Neural cell (in vitro differentiated cells): Measurements from ENCODE around the gene CPB2.

ENCODE experiments used
- CTCF ChIP-seq: fragments of 450-650 bp; IDR thresholded peaks from 2 replicates; pipeline ENCODE4 v1.5.1; 2014; ENCODE audit warnings: antibody characterized with exemption, mild to moderate bottlenecking, moderate library complexity; ENCODE audit not compliant: poor library complexity, severe bottlenecking
- EP300 ChIP-seq: fragments of 450-650 bp; conservative IDR thresholded peaks from 2 replicates; pipeline ENCODE4 v1.6.1; 2014; ENCODE audit warnings: antibody characterized with exemption, mild to moderate bottlenecking, moderate library complexity; ENCODE audit not compliant: poor library complexity, severe bottlenecking
- EZH2 ChIP-seq: fragments of 200-600, 300-800 bp; shearing (Covaris generic), sonication (generic); IDR thresholded peaks from 2 replicates; pipeline ENCODE4 v1.6.1; 2014; ENCODE audit warnings: antibody characterized with exemption, low read length, borderline replicate concordance, mild to moderate bottlenecking; ENCODE audit not compliant: insufficient read depth, poor library complexity, severe bottlenecking
- MXI1 ChIP-seq: fragments of 450-650 bp; conservative IDR thresholded peaks from 2 replicates; pipeline ENCODE4 v1.6.1; 2014; ENCODE audit warnings: antibody characterized with exemption, mild to moderate bottlenecking; ENCODE audit not compliant: poor library complexity, severe bottlenecking
- POLR2AphosphoS5 ChIP-seq: IDR thresholded peaks from 2 replicates; pipeline ENCODE4 v1.6.1; 2012
- RAD21 ChIP-seq: fragments of 450-650 bp; conservative IDR thresholded peaks from 2 replicates; pipeline ENCODE4 v1.6.1; 2014; ENCODE audit warnings: antibody characterized with exemption, mild to moderate bottlenecking, moderate library complexity
- TAF1 ChIP-seq: IDR thresholded peaks from 2 replicates; pipeline ENCODE4 v1.6.1; 2012; ENCODE audit warnings: low read depth
- TF ChIP-seq, protein P1 (sequence below): IDR thresholded peaks from 2 replicates; pipeline ENCODE4 v1.6.1; 2012; ENCODE audit warnings: borderline replicate concordance

DNA sequence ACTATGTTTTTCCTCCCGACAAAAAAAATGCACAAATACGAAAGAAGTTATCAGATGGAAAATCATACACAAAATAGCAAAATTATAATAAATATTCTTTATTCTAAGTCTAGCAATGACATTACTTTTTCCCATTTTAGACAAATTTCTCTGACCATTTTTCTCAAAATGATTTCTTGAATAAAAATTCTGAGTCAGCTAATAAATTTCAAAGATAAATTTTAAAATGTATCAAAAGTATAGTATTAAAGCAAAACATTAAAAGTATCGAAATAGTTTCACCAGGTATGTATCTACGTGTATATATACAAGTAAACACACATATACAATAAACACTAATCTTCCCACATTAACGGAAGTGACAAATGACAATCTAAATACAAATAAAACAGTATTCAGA lies 61.2 kb downstream of the CPB2 start:
- no peak for TF ChIP-seq CTCF
- TF ChIP-seq POLR2AphosphoS5 = no peak
- TF ChIP-seq MXI1 = no peak
- TF ChIP-seq RAD21 = no peak
- TF ChIP-seq TAF1 = no peak
- TF ChIP-seq, protein P1, sequence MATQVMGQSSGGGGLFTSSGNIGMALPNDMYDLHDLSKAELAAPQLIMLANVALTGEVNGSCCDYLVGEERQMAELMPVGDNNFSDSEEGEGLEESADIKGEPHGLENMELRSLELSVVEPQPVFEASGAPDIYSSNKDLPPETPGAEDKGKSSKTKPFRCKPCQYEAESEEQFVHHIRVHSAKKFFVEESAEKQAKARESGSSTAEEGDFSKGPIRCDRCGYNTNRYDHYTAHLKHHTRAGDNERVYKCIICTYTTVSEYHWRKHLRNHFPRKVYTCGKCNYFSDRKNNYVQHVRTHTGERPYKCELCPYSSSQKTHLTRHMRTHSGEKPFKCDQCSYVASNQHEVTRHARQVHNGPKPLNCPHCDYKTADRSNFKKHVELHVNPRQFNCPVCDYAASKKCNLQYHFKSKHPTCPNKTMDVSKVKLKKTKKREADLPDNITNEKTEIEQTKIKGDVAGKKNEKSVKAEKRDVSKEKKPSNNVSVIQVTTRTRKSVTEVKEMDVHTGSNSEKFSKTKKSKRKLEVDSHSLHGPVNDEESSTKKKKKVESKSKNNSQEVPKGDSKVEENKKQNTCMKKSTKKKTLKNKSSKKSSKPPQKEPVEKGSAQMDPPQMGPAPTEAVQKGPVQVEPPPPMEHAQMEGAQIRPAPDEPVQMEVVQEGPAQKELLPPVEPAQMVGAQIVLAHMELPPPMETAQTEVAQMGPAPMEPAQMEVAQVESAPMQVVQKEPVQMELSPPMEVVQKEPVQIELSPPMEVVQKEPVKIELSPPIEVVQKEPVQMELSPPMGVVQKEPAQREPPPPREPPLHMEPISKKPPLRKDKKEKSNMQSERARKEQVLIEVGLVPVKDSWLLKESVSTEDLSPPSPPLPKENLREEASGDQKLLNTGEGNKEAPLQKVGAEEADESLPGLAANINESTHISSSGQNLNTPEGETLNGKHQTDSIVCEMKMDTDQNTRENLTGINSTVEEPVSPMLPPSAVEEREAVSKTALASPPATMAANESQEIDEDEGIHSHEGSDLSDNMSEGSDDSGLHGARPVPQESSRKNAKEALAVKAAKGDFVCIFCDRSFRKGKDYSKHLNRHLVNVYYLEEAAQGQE = no peak
- no peak for TF ChIP-seq EZH2
- no peak for TF ChIP-seq EP300
